Measurements from ENCODE around the gene OGFOD1.

GRCh38 chr16:56411123-56411522, 40.2 kb upstream of the OGFOD1 start:
- TF ChIP-seq POLR2AphosphoS5 (IDR thresholded peaks at IDR 0.05; ENCODE audit: low read depth, low read length) (no peak), CTCF (IDR thresholded peaks at IDR 0.05) (no peak), REST (IDR thresholded peaks at IDR 0.05; ENCODE audit: insufficient read depth in 1 of 2, low read depth in 2 of 2, low read length in 1 of 2) (no peak), TCF7L2 (IDR thresholded peaks at IDR 0.05; ENCODE audit: low read depth, low read length) (no peak), SIN3A (IDR thresholded peaks at IDR 0.05; ENCODE audit: borderline replicate concordance, insufficient read depth, low read depth, low read length) (no peak)
